Progenitor cell of endocrine pancreas (in vitro differentiated cells): Measurements from ENCODE around the gene LCOR. TPM values are rescaled to one million over a fixed set of nuclear protein-coding genes. Genes with fewer than 3 reads are reported as not detected.

Experiments used
- DNase-seq: peaks from one replicate; pipeline ENCODE4 v3.0.0; 2021; ENCODE audit warnings: low spot score; ENCODE audit not compliant: unreplicated experiment
- H3K27ac Mint-ChIP-seq: 2 replicates; pipeline ENCODE4 v1.8.0; 2021; ENCODE audit warnings: mild to moderate bottlenecking, moderate library complexity, mixed read lengths
- H3K27me3 Mint-ChIP-seq: 2 replicates; pipeline ENCODE4 v1.8.0; 2021; ENCODE audit warnings: mixed read lengths
- H3K36me3 Mint-ChIP-seq: 2 replicates; pipeline ENCODE4 v1.8.0; 2022; ENCODE audit warnings: mixed read lengths; ENCODE audit not compliant: insufficient read depth
- H3K4me1 Mint-ChIP-seq: 2 replicates; pipeline ENCODE4 v1.8.0; 2021; ENCODE audit warnings: low read depth, mixed read lengths
- H3K4me3 Mint-ChIP-seq: 2 replicates; pipeline ENCODE4 v1.8.0; 2021; ENCODE audit warnings: low read depth, mild to moderate bottlenecking, moderate library complexity, mixed read lengths
- H3K9me3 Mint-ChIP-seq: 2 replicates; pipeline ENCODE4 v1.8.0; 2021; ENCODE audit warnings: low read depth, mixed read lengths
- total RNA-seq: library from RNA; stranded (reverse); gene quantifications from 2 replicates; pipeline ENCODE4 v1.2.1, GENCODE V29; 2021
- TF ChIP-seq, protein P1 (sequence below): fragments of 200-600 bp; sonication (generic); IDR thresholded peaks from one replicate; pipeline ENCODE4 v1.5.0; 2021; ENCODE audit warnings: antibody characterized with exemption, mild to moderate bottlenecking; ENCODE audit not compliant: unreplicated experiment

Gene LCOR
- total RNA-seq, 1 donor from 2014 or later: 88.6 TPM

- Mint-ChIP-seq H3K36me3 (peaks cover 14% of the 10 kb centered on the region), H3K4me3 (no peak overlapping the region), H3K4me1 (no peaks in the 10 kb centered on the region), H3K27ac (peak overlapping the region; percentile 52), H3K27me3 (no peaks in the 10 kb centered on the region), H3K9me3 (peaks cover 13% of the 10 kb centered on the region)
- TF ChIP-seq, protein P1, sequence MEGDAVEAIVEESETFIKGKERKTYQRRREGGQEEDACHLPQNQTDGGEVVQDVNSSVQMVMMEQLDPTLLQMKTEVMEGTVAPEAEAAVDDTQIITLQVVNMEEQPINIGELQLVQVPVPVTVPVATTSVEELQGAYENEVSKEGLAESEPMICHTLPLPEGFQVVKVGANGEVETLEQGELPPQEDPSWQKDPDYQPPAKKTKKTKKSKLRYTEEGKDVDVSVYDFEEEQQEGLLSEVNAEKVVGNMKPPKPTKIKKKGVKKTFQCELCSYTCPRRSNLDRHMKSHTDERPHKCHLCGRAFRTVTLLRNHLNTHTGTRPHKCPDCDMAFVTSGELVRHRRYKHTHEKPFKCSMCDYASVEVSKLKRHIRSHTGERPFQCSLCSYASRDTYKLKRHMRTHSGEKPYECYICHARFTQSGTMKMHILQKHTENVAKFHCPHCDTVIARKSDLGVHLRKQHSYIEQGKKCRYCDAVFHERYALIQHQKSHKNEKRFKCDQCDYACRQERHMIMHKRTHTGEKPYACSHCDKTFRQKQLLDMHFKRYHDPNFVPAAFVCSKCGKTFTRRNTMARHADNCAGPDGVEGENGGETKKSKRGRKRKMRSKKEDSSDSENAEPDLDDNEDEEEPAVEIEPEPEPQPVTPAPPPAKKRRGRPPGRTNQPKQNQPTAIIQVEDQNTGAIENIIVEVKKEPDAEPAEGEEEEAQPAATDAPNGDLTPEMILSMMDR: no peak
- no peak for DNase-seq
Observed at GRCh38 chr10:97007417-97007816, 175.3 kb downstream of the LCOR start.

GRCh38 chr10:97010695-97011206 is 178.7 kb downstream of the LCOR start:
- no peak overlapping the region for H3K4me3 Mint-ChIP-seq
- TF ChIP-seq, protein P1: no peak
- no peaks in the 10 kb centered on the region for H3K4me1 Mint-ChIP-seq
- DNase-seq: no peak
- peaks cover 12% of the 10 kb centered on the region for H3K36me3 Mint-ChIP-seq
- H3K27me3 Mint-ChIP-seq: no peaks in the 10 kb centered on the region
- H3K27ac Mint-ChIP-seq: no peak overlapping the region
- H3K9me3 Mint-ChIP-seq: peaks cover 13% of the 10 kb centered on the region

- peaks cover 13% of the 10 kb centered on the region for H3K9me3 Mint-ChIP-seq
- H3K27me3 Mint-ChIP-seq: no peaks in the 10 kb centered on the region
- TF ChIP-seq, protein P1: no peak
- no peak overlapping the region for H3K27ac Mint-ChIP-seq
- H3K4me3 Mint-ChIP-seq: no peak overlapping the region
- no peak for DNase-seq
- peaks cover 12% of the 10 kb centered on the region for H3K36me3 Mint-ChIP-seq
- H3K4me1 Mint-ChIP-seq: no peaks in the 10 kb centered on the region
Observed at GRCh38 chr10:97011397-97011796, 179.3 kb downstream of the LCOR start.

GRCh38 chr10:97012470-97012869 is 180.4 kb downstream of the LCOR start:
- Mint-ChIP-seq H3K9me3 (peaks cover 6% of the 10 kb centered on the region), H3K4me1 (no peaks in the 10 kb centered on the region), H3K27me3 (no peaks in the 10 kb centered on the region), H3K4me3 (no peak overlapping the region), H3K27ac (no peak overlapping the region), H3K36me3 (peaks cover 9% of the 10 kb centered on the region)
- TF ChIP-seq, protein P1: no peak
- DNase-seq: no peak

DNA sequence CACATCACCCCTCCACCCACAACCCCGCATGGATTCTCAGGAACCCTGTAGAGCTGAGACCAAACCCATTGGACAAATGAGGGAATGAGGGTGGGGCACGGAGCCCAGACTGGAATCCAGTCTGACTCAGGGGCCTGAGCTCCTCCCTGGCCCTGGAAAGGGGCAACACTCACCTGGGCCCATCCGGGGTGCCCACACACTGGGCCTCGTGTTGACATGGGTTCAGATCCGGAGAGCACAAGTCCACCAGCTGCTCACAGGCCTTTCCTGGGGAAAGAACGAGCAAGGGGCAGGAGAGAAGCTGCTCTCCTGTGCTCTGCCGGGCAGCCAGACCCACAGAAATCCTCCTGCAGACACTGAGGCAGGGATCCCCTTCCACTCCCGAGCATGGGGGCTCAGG is 181.5 kb downstream of the LCOR start:
- Mint-ChIP-seq H3K4me3 (no peak overlapping the region), H3K9me3 (no peaks in the 10 kb centered on the region), H3K27ac (no peak overlapping the region), H3K36me3 (peaks cover 6% of the 10 kb centered on the region), H3K27me3 (no peaks in the 10 kb centered on the region), H3K4me1 (no peaks in the 10 kb centered on the region)
- no peak for DNase-seq
- TF ChIP-seq, protein P1: no peak
